ENCODE data around the gene AVL9. TPM values are rescaled to one million over a fixed set of nuclear protein-coding genes. Genes with fewer than 3 reads are reported as not detected.

Gene AVL9
- total and polyA plus RNA-seq, 2 of the 13 experiments (the other 11 are each of a cell fraction or from before 2014, with no cell fraction given): 29.9 to 48.0 TPM

DNA sequence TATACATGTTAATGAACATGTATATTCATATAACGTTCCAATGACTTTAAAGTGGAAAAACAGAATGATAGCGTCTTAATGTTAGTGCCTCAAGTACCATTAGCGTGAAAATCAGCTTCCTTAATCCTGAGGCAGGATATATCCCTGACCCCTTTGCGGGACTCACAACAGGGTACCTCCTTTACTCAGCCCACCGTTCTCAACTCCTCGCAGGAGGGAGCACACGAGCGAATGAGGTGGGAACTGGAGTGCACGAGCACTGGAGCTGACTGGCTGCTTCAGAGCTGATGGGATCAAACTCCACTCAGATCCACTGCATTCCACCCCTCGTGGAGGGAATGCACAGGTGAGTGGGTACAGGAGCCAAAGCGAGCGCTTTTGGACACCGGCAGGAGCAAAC lies 36.1 kb downstream of the AVL9 start:
- 0 out of 2 replicates have a peak, but pooled peaks cover 4% of the 10 kb centered on the region for H4K20me1 ChIP-seq (ENCODE audit: insufficient read depth, low read length)
- TF ChIP-seq, protein P1, sequence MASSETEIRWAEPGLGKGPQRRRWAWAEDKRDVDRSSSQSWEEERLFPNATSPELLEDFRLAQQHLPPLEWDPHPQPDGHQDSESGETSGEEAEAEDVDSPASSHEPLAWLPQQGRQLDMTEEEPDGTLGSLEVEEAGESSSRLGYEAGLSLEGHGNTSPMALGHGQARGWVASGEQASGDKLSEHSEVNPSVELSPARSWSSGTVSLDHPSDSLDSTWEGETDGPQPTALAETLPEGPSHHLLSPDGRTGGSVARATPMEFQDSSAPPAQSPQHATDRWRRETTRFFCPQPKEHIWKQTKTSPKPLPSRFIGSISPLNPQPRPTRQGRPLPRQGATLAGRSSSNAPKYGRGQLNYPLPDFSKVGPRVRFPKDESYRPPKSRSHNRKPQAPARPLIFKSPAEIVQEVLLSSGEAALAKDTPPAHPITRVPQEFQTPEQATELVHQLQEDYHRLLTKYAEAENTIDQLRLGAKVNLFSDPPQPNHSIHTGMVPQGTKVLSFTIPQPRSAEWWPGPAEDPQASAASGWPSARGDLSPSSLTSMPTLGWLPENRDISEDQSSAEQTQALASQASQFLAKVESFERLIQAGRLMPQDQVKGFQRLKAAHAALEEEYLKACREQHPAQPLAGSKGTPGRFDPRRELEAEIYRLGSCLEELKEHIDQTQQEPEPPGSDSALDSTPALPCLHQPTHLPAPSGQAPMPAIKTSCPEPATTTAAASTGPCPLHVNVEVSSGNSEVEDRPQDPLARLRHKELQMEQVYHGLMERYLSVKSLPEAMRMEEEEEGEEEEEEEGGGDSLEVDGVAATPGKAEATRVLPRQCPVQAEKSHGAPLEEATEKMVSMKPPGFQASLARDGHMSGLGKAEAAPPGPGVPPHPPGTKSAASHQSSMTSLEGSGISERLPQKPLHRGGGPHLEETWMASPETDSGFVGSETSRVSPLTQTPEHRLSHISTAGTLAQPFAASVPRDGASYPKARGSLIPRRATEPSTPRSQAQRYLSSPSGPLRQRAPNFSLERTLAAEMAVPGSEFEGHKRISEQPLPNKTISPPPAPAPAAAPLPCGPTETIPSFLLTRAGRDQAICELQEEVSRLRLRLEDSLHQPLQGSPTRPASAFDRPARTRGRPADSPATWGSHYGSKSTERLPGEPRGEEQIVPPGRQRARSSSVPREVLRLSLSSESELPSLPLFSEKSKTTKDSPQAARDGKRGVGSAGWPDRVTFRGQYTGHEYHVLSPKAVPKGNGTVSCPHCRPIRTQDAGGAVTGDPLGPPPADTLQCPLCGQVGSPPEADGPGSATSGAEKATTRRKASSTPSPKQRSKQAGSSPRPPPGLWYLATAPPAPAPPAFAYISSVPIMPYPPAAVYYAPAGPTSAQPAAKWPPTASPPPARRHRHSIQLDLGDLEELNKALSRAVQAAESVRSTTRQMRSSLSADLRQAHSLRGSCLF (CRISPR knock-in tag; IDR thresholded peaks at IDR 0.05; ENCODE audit: borderline replicate concordance): no peak
- peak; percentile 36 for TF ChIP-seq RBM22 (optimal IDR thresholded peaks at IDR 0.05; ENCODE audit: low read length)
- TF ChIP-seq, protein P2, sequence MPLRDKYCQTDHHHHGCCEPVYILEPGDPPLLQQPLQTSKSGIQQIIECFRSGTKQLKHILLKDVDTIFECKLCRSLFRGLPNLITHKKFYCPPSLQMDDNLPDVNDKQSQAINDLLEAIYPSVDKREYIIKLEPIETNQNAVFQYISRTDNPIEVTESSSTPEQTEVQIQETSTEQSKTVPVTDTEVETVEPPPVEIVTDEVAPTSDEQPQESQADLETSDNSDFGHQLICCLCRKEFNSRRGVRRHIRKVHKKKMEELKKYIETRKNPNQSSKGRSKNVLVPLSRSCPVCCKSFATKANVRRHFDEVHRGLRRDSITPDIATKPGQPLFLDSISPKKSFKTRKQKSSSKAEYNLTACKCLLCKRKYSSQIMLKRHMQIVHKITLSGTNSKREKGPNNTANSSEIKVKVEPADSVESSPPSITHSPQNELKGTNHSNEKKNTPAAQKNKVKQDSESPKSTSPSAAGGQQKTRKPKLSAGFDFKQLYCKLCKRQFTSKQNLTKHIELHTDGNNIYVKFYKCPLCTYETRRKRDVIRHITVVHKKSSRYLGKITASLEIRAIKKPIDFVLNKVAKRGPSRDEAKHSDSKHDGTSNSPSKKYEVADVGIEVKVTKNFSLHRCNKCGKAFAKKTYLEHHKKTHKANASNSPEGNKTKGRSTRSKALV (CRISPR knock-in tag; IDR thresholded peaks at IDR 0.05): no peak
- 92% methylated on average over 13 of the region's 13 CpGs for WGBS (ENCODE audit: low lambda C conversion rate)
- no peaks in the 10 kb centered on the region for H3K9me3 ChIP-seq (ENCODE audit: low read length)
- H3K36me3 ChIP-seq (replicated peaks in 1 of 2; ENCODE audit: control insufficient read depth in 1 of 2, insufficient read depth in 2 of 2, low read length in 2 of 2): peaks cover 0 to 10% of the 10 kb centered on the region in 2 experiments; a peak in 4 of 5 replicates
- no peak overlapping the region for H3K27ac ChIP-seq (ENCODE audit: extremely low read length, insufficient read depth, low read length)
- FAIRE-seq: no peak
- H3K9ac ChIP-seq (ENCODE audit: insufficient read depth, low read depth, low read length): no peak overlapping the region
- H3K27me3 ChIP-seq (ENCODE audit: control insufficient read depth in 1 of 2, insufficient read depth in 2 of 2, low read length in 2 of 2): no peaks in the 10 kb centered on the region
- no peak overlapping the region for H3K4me3 ChIP-seq (replicated peaks in 1 of 3; ENCODE audit: insufficient read depth in 1 of 3, low read depth in 2 of 3, low read length in 3 of 3)
- H3K4me2 ChIP-seq (ENCODE audit: low read depth, low read length): no peak overlapping the region
- ChIA-PET CTCF (ENCODE audit: low intra/inter-chr PET ratio, low total read pairs) (no interaction called here), POLR2A (no interaction called here)
- H3K4me1 ChIP-seq (ENCODE audit: insufficient read depth, low read length): no peaks in the 10 kb centered on the region
- BruUV-seq (replicated peaks): no TSS peak
- intact Hi-C loops (cut with micrococcal nuclease; ENCODE audit: unreplicated experiment) (no loop called here), in situ Hi-C loops (cut with HindIII; ENCODE audit: extremely low pct_ligation_motif_present, low pct_unique_long_range_greater_than_20kb) (no loop called here)
- no peak overlapping the region for H2AFZ ChIP-seq (ENCODE audit: low read length)
- peaks cover 33% of the 10 kb centered on the region for H3K79me2 ChIP-seq (ENCODE audit: insufficient read depth, low read length)
- ATAC-seq: no peak
- no peak for DNase-seq (ENCODE audit: low spot score)

Measured in HepG2 (cell line).